ENCODE data around the gene CCSER2.

GRCh38 chr10:84563355-84563754 is 235.0 kb downstream of the CCSER2 start:
- TF ChIP-seq POLR2A (IDR thresholded peaks at IDR 0.05) (no peak), CTCF (IDR thresholded peaks at IDR 0.05) (no peak)
